ENCODE measurements around the gene KIF3B. TPM values are rescaled to one million over a fixed set of nuclear protein-coding genes. Genes with fewer than 3 reads are reported as not detected.

The KIF3B gene
- total and polyA plus RNA-seq, 2 of the 13 experiments (the other 11 are each of a cell fraction or from before 2014, with no cell fraction given): 23.6 to 28.8 TPM

- TF ChIP-seq DZIP1 (CRISPR knock-in tag; IDR thresholded peaks at IDR 0.05) (no peak), RFX1 (IDR thresholded peaks at IDR 0.05) (no peak), HOXD1 (CRISPR knock-in tag; IDR thresholded peaks at IDR 0.05) (peak; percentile 85), POGZ (CRISPR knock-in tag; IDR thresholded peaks at IDR 0.05) (peak; percentile 79), ARID2 (CRISPR knock-in tag; IDR thresholded peaks at IDR 0.05; ENCODE audit: borderline replicate concordance) (no peak), ZNF746 (CRISPR knock-in tag; IDR thresholded peaks at IDR 0.05) (peak; percentile 53; the same call in 1 of the 2 replicates), RERE (CRISPR knock-in tag; IDR thresholded peaks at IDR 0.05; ENCODE audit: low read depth) (peak; percentile 96), SALL1 (CRISPR knock-in tag; IDR thresholded peaks at IDR 0.05) (peak; percentile 99), ZSCAN29 (CRISPR knock-in tag; conservative IDR thresholded peaks at IDR 0.05) (no peak), YEATS2 (CRISPR knock-in tag; IDR thresholded peaks at IDR 0.05; ENCODE audit: borderline replicate concordance) (no peak; the same call in 1 of the 2 replicates), ZIK1 (CRISPR knock-in tag; IDR thresholded peaks at IDR 0.05; ENCODE audit: borderline replicate concordance, low read depth) (no peak), ZNF362 (CRISPR knock-in tag; IDR thresholded peaks at IDR 0.05; ENCODE audit: borderline replicate concordance) (no peak), LBX2 (CRISPR knock-in tag; IDR thresholded peaks at IDR 0.05; ENCODE audit: borderline replicate concordance) (no peak), FOXP4 (CRISPR knock-in tag; IDR thresholded peaks at IDR 0.05) (peak; percentile 97), ZNF251 (CRISPR knock-in tag; IDR thresholded peaks at IDR 0.05) (no peak), ZNF260 (CRISPR knock-in tag; IDR thresholded peaks at IDR 0.05; ENCODE audit: borderline replicate concordance, low read depth) (no peak), SPEN (CRISPR knock-in tag; IDR thresholded peaks at IDR 0.05; ENCODE audit: low read depth) (no peak)
Observed at GRCh38 chr20:32329817-32330554, 52.5 kb downstream of the KIF3B start (continued).
